Kidney capillary endothelial cell (primary cell): Measurements from ENCODE around the gene DGKG.

Source experiments
- DNase-seq: peaks from one replicate; pipeline ENCODE4 v3.0.0-alpha.2; 2018; ENCODE audit warnings: low spot score

DGKG gene

DNA sequence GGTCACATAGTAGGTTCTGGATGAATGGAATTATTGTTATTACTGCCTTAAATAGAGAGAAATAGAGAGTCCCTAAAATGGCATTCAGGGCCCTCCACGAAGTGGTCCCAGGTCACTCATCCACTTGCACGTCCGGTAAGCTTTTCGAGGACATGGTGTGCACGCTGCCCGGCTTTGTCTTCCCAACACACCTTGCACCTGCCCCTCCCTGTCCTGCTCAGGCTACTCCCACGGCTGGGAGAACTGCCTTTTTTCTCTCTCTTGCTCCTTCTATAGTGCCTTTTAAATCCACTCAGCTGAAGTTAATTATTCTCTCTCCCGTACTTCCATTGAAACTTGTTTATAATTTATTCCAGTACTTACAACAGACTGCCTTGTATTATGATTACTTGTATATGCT, 5.6 kb upstream of the DGKG start:
- no peak for DNase-seq

DNA sequence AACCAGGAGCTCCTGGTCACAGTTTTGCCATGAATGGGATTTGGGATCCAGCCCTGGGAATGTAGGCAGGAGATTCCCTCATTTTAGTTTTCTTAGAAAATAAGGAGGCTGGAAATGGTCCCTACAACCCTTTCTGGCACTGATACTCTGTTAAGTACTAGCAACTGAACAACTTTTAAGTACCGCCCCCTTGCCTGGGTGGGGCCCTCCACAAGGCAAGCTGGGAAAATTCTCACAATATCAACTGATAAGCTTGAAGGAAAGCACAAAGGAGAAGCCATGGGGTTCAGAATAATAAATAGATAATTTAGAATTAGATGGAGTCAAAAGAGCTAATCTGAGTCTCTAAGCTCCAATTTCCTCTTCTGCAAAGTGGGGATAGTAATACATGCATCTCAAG, 4.2 kb upstream of the DGKG start:
- DNase-seq = no peak

DNA sequence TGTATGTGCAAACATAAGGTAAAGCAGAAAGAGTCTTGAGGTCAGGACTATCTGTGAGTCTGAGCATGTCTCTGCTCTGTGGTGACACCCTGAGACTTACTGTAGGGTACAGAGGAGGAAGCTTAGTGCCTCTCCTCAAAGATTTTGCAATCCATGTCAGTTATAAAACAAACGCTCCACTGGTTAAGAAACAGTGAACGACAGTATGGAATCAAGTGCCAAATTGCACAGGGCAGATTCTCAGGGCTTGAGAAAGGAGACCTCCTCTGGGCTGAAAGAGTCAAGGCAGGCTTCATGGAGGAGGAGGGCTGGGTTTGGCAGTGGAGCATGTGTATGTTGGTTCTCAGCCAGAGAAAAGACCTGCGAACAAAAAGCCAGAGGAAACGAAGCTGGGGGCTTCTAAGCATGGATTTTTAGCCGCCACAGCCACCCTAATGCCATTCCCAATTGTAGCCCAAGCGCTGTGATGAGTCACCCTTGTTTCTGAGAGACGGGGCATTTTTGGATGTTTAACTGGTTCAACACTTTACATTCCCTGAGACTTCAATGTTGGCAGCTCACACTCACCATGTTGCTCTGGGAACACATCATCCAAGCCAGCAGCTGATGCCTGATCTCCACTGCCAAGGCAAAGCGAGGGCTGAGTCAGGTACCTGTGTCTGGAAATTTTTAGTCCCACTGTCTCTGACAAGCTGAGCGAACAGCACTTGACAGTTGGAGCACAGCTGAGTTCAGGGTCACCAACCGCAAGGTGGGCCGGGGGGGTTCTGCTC, 3.4 kb upstream of the DGKG start:
- DNase-seq = no peak

DNA sequence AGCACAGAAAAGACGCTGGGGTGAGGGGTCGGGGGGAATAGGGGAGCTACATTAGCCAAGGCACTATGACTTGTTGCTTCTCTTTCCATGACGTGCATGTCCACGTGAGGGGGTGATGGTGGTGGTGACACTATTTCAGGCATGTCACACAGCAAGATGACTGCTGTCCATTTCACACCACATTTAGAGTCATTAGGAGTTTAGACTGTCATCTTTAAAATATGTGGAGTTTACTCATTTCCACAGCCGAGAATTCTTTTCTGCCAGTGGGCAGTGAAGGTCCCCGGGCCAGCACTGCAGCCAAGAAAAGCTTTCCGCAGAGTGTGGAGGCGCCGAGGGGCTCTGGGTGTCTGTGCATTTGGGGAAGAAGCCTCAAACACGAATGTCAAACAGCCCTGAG, 954 bp upstream of the DGKG start:
- DNase-seq = no peak

DNA sequence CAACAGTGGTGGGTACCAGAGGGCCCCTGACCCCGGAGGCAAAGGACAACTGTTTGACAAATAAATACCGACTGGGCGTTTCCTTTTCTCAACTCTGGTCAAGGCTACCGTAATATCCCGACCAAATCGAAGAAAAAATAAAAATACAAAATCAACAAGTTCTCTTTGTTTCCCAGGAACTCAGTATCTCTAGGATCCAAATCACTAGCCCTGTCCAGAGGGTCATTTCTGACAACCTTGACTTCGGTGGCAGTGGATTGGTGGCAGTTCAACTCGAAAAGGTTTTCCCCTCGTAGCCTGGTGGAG, 456 bp upstream of the DGKG start:
- no peak for DNase-seq

DNA sequence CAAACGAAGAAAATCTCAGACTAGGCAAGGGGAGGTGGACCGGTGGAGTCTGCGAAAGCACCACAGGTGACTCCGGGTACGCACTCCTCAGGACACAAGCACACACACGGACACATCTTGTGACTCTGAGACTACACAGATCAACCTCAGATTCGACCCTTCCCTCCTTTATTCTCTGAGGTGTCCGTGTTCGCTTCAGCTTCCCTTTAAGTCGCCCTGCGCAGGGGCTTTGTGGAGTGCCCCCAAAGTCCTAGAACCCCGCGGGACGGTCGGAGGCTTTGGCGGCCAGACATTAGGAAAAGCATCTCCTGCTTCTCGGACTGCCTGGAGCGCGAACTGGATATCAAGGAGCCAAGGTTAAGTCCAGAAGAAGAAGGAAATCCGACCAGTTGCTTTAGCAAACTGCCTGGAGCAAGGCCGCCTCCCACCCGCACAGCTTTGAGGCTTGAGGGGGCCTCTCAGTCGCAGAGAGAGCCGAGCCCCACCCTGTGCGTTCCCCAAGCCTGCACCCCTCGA, 730 bp downstream of the DGKG start:
- DNase-seq = no peak

DNA sequence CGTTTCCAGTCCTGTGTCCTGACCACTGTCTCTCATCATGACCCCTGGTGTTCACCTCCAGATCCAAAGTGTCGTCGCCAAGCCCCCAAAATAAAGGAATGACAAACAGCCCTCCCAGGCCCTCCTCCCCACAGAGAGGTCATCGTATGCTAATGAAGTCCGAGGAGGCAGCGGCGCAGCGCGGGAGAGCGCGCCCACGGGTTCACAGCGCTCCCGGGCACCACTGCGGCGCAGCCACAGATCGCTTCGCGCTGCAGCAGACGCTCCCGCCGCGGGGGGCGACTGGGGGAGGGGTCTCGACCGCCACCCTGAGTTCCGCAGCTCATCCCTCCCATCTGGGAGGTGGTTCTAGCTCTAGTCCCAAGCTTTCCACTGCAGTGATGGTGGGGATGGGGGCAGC, 1.3 kb downstream of the DGKG start:
- no peak for DNase-seq

DNA sequence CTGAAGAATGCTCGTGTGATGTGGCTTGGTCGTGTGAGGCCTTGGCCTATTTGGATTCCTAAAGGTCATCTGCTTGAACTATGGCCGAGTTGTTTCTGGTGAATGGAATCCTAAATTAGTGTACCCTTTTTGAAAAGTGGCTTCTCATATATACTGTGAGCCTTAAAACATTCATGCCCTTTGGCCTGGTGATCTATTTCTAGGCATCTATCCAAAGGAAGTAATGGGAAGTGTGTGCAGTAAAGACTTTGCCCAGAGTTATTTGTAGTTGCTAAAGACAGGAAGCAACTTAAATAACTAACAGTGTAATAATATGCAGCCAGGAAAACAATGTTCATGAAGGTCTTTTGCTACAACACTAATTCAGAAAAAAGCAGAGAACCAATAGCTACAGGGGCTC, 3.0 kb downstream of the DGKG start:
- peak; percentile 48 for DNase-seq

DNA sequence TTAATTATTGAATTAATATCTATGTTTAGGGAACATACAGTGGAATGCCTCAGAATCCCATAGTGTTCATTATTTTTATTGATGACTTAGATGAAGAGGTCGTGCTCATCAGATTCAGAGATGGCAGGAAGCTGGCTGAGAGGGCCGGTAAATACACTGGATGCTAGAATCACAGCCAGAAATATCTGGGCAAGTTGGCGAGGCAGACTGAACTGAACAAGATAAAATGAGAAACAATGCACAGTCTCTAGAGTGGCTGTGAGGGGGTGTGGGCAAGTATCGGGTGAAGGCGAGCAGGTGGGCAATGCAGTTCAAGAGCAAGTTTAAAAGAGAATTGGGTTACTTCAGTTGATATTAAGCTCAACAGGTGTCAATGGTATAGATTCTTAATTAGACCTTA, 5.9 kb downstream of the DGKG start:
- DNase-seq = no peak

DNA sequence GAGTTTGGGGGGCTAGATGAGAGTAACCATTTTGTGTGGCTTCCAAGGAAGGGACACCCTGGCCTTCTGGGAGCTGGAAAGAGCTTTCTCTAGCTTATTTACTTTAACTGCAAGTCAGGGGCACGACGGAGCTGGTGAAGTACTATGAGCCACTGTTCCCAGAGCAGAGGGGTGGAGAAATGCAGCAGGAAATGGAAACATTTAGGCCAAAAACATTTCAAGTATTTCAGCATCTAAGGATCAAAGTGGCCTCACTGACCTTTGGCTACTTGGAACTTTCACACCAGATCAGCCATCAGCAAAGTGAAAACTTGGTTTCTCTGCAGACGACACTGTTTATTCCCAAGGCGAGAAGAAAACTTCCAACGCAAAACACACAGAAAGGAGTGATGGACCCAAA, 7.9 kb downstream of the DGKG start:
- DNase-seq = no peak

DNA sequence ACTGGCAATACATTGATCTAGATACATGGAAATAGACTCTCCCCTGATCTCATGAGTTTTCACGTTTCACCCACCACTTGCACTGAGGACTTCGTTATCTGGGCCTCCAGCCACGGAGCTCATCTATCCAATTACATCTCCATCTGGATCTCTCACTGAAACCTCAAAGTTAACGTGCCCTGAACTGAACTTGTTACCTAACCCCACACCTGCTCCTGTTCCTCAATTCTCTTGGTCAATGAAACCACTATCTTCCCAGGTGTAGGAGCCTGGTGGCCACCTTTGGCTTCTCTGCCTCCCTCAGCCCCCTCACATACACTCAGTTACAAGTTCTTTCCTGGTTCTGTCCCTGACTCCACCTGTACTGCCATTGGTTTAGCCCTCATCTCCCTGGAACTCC, 9.7 kb downstream of the DGKG start:
- no peak for DNase-seq

DNA sequence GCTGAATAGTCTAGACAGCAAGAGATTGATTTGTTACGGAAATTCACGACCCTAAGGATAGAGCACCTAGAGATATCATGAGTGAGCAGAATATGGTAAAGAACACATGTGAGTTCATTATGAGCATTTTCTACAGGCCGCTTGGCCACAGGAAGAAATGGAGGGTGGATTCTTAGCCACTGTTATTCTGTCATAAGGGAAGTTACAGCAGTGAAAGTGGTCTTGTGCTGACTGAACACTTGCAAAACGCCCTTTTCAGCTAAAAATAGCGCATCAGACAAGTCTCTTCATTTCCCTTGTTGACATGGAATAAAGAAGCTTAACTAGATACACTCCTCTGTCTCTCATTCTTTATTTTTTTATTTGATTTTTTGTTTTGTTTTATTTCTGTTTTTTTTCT, 19.8 kb downstream of the DGKG start:
- DNase-seq = no peak

DNA sequence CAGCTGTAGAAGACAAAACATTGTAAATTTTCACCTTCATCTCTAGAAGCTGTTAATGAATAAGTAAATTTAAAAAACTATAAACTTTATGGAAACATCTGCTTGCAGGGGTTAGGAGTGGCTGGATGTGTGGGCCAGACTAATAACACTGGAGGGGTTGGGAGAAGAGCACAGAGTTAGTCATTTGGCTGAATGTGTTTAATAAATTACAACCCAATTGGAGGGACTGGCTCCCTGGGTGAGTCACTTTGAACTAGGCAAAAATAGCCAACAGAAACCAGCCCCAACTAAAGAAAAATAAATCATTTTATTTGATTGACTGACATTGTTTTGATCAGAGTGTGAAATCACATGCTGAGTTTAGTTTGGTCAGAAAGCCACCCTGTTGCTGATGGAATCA, 21.8 kb downstream of the DGKG start:
- no peak for DNase-seq

DNA sequence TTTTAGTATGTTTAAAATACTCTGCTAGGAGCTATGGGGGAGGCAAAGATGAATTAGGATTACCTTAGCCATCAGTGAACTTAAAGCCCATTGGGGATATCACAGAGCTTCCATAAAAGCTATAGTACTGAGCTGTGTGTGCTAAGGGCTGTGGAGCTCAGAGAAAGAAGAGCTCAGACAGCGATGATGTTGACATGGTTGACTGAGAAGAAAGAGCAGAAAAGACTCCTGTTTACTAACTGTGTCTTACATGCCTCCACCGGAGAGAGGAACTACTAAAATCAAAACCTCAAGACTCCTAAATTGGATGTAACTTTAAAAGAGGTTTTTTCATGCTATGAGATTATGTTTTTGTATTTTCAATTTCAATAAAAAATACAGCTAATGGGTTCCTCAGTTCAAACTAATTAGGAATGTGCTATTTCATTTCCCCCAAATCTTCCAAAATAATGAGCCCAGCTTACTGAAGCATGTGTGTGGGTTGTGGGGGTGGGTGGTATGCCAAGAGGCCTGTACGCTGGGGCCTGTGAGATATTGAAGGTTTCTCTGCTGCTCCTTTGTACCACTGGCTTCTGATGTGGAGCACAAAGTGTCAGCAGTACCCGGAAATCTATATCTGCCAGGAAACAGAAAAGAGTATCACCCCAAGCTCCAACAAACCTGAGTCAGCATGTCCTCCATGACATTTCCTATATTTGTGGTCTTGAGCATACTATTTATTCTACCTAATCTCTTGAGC, 22.7 kb downstream of the DGKG start:
- no peak for DNase-seq

DNA sequence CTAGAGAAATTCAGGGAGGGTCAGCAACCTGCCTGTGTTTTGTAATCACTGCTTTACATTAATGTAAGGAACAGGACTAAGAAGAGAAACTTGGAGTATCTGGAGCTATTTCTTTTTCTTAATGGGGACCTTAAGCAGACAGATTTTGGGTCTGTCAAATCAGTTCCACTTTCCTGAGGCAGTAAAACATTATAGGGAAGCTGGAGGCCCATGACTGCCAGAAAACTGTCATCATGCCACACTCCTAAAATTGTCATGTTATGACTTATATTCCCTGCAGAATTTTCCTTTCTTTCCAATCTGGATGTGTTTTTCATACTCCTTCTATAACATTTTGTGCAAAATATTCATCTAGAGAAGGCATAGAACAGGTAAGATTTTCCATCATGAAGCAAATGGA, 28.8 kb downstream of the DGKG start:
- DNase-seq = no peak

DNA sequence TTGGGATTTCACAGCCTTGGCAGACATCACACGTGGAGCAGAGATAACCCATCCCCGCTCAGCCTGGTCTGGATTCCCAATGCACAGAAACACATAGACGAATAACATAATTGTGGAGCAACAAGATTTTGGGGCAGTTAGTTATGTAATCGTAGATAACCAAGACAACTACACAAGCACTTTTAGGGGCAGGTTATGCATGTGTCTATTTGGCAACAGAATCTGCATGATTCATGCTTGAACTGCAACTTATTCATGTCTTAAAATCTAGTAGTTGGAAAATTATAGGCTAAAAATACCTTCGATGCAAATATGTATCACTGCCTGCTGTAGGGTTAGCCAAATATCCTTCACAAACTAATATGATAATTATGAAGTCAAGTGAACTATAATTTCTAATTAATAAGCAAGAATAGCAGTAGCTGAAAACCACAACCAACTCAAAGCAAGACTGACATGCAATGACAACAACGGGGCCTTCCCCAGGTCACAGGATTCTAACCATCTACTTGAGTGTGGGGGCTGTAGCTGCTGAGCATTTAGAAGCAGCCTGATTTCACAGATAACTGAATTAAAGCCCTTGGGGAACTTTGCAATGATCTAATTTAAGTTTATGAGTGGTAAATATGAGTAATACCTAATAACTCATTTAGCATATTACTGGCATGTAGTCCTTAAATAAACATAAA, 31.1 kb downstream of the DGKG start:
- DNase-seq = no peak

DNA sequence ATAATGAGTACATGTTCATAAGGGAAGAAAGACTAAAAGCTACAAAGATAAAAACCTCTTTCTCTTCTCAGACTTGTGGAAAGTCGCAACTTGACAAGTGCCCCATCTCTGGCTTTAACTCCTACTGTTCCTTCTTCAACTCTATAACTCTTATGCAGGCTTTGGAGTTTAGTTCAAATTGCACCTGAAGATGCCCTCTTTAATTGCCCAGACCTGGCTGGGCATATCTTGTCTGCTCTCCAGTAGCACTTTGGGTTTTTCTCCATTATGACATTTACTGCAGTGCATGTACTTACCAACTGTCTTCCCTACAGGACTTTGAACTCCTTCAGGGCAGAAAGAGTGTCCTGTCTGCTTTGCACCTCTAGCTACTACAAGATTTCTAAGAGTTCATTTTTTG, 32.4 kb downstream of the DGKG start:
- no peak for DNase-seq

DNA sequence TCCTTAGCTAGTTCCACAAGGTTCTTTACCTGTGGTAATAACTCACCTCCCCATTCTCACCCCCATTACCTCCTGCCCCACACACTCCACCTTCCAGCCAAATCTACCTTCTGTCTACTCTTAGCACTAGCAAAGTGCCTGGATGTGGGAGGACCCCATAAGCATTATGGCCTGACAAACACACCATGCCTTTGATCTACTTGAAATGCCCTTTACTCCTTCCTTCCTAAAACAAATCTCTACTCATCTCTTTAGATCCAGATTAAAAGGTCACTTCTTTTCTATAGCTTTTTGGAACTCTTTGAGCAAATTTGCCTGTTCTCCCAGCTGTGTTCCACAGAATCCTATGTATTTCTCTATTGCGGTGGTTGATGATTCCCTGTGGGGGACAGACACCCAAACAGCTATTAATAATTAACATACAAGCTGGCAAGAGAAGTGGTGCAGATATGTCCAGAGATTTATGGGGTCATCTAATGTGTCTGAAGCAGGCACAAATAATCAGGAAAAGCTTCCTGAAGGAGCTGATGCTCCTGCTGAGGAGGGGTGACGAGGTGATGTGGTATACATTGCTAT, 34.0 kb downstream of the DGKG start:
- no peak for DNase-seq

DNA sequence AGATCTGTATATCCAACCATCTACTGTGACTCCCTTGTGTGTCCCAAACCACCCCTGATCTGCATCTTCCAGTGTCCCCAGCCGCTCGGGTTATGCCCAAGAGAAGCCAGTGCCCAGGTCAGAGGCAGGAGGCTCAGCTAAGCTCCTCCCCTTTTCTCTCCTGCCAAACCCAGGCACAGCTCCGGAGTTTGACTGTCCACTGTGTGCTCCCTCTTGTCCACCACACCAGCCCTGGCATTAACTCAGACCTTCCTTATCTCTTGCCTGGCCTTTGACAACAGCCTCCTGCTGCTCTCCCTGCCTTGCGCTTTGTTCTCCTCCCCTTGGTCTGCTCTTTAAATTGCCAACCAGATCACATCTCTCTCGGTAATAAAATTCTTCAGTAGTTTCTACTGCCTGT, 39.3 kb downstream of the DGKG start:
- no peak for DNase-seq

DNA sequence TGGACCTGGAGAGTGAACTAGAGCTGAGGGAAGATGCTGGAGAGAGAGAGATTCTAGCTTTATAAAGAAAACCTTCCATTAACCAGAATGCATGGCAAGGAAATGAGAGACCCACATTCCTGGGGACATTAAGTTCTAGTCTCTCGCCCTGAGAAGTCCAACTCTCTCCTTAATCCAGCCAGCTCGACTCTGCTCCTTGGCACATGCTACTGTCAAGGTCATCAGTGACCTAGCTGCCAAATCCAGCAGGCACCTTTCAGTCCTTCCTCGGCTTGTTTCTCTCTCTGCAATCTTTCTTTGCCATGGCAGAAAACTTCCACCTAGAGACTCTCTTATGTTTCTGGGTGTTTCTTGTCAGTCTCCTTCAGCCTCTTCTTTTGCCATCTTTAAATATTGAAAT, 40.3 kb downstream of the DGKG start:
- no peak for DNase-seq

DNA sequence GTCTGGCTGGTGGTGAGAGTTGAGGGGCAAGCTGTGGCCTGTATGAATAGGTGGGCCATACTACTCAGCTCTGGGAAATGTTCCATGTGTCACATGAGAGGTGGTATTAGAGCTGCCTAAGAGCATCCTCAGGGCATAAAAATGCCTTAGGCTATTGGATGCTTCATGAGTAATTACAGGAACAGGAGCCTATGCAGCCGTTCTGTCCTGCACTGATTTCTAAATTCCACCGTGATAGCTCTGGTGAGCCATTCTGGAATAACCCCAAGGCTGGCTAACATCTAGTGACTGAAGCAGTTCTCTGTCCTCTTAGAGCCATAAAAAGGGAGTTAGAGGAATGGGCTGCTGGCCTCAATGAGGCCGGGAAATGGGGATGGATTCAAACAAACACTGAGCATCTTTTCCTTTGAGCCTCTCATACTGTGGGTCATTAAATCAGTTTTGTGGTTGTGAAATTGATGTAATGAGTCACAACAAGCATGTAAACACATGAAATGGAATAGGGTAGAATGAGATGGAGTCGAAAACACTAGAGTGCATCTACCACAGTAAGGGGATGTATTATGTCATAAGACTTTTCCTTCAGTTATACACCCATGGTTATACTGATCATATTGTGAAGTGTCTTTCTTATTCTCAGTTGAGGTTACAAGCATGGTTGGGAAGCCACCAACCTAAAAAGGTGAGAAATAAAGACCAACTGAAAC, 41.0 kb downstream of the DGKG start:
- DNase-seq = no peak

DNA sequence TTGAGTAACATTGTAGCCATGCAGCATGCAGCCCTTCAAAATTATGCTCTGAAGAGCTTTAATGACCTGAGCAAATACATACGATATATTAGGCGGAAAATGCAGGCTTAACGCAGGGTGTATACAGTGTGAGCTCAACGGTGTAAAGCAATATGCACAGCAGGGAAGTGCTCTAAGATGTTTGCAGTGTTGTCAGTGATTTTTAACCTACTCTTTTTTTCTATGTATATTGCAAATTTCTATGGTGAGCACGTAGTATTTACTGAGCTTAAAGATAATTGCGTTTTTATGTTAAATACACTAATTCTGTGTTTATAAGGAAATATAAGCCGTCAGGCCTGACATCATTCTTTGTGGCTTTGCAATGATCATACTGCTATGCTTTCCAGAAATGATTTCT, 42.1 kb downstream of the DGKG start:
- DNase-seq = no peak
